ENCODE measurements around the gene HMGN1. TPM values are rescaled to one million over a fixed set of nuclear protein-coding genes. Genes with fewer than 3 reads are reported as not detected.
A peak's percentile ranks its signal among the peaks of the same experiment; 100 is the strongest.
"Not testable (repeated sequence)": the region's sequence is repeated elsewhere in the genome, so short reads cannot be mapped to it uniquely, and the experiment has no call there.

The HMGN1 gene
- polyA plus RNA-seq, 3 donors = 665 to 708 (median 701) TPM

DNA sequence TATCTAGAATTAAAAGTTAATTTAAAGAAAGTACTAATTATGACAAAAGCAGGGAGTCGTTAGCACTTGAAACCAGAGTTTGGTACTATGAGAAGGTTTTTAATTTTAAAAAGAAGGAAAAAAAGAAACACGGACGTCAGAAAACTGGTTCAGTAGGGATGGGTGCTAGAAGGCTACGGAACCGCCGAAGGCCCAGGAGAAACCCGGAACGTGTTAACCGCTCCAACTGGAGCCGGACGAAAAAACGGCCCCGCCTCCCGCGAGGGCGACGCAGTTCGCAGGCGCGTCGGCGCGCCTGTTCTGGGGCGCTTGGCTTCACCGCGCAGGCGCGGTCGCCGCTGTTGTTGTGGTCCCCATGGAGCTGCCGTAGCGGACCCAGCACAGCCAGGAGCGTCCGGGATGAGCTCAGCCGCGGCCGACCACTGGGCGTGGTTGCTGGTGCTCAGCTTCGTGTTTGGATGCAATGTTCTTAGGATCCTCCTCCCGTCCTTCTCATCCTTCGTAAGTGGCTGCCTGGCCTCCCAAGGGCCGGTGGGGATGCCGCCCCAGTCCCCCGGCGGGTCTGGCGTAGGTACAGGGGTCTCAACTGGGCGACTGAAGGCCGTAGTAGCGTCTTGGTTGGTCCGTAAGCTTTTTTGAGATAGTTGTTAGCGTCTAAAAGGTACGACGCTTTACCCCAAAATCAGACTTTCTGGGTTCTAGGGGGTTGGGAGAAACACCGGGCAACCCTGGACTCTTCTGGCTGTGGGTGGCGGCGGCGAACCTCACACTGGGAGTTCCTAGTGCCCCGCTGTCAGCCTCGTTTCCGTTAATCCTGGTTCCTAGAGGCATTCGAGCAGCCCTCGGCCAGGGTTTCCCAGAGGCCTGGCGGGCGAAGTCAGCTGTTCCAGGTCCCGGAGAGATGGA lies 31.4 kb upstream of the HMGN1 start:
- peak; percentile 94 for DNase-seq

DNA sequence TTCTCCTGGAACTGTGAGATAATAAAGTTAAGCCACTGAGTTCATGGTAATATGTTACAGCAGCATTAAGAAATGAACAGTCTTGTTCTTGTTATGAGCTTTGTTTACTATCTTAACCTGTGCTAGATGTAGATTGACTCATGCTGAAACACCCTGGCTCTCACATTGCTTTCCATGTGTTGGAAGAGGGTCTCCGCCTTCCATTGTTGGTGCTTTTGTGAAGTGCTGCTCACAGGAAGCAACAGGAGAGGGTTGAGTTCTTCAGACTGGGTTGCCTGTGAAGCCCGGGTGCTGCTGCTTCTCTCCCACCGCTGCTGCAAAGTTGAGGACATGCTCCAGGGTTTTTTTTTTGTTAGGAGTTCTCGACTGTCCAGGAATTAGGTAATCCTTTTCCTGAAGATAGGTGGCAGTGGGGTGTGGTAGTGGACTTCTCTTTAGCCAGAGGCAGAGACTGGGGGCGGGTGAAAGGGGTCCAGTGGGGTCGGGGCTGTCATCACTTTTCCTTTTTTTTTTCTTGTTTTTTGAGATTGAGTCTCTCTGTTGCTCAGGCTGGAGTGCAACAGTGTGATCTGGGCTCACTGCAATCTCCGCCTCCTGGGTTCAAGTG lies 28.7 kb upstream of the HMGN1 start:
- no peak for DNase-seq

DNA sequence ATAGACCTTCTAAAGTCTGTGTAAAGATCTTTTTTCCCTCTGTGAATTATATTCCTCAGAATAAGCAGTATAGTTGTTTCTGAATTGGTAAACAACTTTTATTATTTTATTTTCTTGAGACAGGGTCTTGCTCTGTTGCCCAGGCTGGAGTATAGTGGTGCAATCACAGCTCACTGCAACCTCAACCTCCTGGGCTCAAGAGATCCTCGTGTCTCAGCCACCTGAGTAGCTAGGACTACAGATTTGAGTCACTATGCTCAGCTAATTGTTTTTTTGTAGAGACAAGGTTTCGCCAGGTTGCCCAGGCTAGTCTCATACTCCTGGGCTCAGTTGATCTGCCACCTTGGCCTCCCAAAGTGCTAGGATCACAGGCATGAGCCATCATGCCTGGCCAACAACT lies 26.6 kb upstream of the HMGN1 start:
- no peak for DNase-seq

DNA sequence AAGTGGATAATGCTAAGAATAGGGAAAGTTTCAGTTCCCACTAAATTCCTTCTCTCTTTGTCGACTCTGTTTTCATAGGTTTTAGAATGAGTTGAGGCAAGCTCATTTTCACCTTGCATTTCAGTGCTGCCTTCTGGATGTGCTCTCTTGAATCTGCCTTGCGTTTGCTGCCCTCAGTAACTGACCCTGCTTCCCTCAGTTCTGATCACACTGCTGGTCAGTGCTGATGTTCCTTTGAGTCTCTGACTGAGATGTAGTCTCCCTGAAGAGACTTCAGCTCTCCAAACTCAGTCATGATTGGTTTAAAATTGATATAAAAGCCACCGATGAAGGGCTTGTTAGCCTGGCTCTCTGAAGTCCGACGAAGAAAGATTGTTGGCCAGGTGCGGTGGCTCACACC lies 25.2 kb upstream of the HMGN1 start:
- no peak for DNase-seq

DNA sequence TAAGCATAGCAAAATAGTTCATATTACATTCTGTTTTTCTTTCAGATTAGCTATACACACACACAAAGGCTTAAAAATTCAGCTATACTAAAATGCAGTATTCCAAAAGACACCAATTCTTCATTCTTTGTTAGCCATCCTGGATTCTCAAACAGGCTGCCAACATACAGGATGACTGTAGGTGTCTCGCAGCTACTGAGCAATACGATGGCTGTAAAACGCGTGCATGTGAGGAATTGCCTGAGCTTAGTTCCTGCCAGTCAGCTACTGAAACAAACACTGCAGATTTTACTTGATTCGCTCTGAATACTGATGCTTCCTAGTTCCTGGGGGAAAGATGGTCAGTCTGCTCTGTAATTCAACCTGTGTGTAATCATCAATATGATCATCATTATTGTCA lies 24.7 kb upstream of the HMGN1 start:
- DNase-seq = no peak

DNA sequence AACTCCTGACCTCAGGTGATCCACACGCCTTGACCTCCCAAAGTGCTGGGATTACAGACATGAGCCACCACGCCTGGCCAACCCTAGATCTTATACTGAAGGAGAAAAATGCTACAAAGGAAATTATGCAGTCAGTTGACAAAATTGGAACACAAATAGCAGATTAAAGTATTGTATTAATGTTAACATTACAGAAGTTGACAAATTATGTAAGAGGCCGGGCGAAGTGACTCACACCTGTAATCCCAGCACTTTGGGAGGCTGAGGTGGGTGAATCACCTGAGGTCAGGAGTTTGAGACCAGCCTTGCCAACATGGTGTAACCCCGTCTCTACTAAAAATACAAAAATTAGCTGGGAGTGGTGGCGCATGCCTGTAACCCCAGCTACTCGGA lies 21.0 kb upstream of the HMGN1 start:
- DNase-seq = not testable (repeated sequence)

DNA sequence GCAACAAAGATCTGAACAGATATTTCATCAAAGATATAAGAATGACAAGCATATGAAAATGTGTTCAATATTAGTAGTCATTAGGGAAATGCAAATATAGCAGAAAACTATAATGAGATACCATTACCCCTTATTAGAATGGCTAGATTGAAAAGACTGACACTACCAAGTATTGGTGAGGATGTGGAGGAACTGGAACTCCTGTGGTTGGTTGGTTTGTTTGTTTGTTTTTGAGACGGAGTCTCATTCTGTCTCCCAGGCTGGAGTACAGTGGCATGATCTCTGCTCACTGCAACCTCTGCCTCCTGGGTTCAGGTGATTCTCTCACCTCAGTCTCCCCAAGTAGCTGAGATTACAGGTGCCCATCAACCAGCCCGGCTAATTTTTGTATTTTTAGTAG lies 18.9 kb upstream of the HMGN1 start:
- DNase-seq = no peak

DNA sequence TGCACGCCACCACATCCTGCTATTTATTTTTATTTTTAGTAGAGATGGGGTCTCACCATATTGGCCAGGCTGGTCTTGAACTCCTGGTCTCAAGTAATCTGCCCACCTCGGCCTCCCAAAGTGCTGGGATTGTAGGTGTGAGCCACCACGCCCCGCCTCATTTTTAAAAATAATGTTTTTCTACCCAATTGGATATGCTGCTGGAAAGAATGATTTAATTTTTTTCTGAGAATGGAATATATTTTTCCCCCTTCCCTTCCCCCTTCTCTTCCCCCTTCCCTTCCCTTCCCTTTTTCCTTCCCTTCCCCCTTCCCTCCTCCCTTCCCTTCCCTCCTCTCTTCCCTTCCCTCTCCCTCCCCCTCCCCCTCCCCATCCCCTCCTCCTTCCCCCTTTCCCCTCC lies 17.7 kb upstream of the HMGN1 start:
- no peak for DNase-seq

DNA sequence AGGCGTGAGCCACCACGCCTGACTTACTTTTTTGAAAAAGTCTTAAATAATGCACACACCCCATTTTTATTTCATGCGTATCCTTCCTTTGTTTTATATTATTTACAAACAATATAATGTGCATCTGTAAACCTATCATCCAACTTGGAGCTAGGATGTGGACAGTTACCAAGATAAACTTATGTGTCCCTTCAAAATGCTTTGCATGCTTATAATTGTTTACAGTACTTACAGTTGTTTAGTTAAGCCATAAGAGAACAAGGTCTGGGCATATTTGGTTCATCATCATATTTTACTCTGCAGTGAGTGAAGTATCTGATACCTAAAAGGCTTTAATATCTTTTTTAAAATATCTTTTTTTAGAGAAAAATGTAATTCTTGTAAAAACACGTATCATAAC lies 16.1 kb upstream of the HMGN1 start:
- no peak for DNase-seq

DNA sequence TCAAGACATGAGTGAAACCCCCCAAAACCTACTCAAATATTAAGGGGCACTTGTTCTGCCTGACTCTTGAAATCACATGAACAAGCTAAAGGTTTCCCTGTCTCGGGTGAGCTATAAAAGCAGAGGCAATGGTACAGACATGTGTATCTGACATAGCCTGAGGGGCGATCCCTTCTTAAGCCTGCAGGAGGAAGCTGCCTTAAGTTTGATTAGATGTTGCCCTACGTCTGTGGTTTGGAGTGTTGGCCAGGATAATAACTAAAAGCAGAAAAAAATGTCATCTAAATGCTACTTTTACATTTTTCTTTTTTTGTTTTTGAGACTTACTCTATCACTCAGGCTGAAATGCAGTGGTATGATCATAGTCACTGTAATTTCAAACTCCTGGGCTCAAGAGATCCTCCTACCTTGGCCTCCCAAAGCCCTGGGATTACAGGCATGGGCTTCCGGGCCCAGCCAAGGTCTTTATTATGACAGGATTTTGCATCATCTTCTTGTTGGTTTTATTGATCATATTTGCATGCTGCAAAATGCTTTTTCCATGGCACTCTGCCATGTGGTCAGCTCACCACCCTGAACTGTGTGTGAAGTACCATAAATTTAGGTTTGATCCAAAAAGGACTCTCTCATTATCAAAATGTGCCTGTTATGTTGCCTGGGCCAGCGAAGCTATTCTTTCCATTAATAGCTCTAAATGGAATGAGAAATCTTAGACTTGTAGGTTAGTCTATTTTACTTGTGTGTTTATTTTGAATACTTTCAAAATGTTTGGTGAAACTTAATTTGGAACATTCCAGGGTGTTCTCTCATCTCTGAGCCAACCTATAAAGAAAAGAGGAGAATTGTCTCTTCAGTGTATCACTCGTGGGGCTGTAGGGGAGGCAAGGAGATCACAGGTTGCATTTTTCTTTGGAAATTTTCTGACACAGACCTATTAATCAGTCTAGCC lies 15.0 kb upstream of the HMGN1 start:
- no peak for DNase-seq

DNA sequence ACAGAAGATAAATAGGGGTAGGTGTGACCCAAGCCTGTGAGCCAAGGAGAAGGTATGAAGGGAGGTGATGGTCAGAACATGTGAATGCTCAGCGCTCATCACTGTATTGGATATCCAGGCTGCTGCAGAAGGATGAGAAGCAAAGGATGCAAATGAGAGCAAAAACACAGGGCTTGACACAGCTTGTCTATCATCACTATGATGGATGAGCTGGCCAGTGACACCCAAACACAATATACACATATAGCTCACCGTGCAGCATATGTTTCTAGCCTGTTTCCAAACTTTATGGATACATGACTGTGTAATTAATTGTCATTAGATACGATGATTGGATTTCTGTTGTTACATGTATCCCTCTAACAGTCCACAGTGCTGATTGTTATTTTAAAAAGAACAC lies 13.8 kb upstream of the HMGN1 start:
- DNase-seq = no peak

DNA sequence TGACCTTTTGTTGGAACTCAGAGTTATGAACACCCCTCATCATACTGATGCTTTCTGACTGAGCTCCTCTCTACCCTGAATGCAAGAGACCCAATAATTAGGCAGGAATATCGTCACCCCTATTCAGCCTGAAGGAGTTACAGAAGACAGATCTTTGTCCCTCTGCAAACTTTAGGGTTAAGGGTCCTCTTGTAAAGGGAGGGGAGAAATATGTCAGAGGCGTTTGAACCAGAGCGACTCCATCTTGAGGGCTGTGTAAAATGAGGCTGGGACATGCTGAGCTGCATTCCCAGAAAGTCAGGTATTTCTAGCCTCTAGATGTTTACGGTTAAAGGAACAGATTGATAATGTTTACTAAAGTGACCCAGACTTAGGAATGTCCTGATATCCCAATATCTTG lies 10.5 kb upstream of the HMGN1 start:
- DNase-seq = no peak

DNA sequence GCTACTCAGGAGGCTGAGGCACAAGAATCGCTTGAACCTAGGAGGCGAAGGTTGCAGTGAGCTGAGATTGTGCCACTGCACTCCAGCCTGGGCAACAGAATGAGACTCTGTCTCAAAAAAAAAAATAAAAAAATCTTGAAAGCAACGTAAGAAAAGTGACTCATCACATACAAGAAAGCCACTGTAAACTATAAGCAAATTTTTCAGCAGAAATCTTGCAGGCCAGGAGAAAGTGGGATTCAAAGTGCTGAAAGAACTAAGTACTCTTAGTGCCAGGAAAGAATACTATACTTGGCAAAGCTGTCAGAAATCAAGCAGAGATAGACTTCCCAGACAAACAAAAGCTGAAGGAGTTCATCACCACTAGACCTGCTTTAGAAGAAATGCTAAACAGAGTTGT lies 4.4 kb upstream of the HMGN1 start:
- DNase-seq = no peak

DNA sequence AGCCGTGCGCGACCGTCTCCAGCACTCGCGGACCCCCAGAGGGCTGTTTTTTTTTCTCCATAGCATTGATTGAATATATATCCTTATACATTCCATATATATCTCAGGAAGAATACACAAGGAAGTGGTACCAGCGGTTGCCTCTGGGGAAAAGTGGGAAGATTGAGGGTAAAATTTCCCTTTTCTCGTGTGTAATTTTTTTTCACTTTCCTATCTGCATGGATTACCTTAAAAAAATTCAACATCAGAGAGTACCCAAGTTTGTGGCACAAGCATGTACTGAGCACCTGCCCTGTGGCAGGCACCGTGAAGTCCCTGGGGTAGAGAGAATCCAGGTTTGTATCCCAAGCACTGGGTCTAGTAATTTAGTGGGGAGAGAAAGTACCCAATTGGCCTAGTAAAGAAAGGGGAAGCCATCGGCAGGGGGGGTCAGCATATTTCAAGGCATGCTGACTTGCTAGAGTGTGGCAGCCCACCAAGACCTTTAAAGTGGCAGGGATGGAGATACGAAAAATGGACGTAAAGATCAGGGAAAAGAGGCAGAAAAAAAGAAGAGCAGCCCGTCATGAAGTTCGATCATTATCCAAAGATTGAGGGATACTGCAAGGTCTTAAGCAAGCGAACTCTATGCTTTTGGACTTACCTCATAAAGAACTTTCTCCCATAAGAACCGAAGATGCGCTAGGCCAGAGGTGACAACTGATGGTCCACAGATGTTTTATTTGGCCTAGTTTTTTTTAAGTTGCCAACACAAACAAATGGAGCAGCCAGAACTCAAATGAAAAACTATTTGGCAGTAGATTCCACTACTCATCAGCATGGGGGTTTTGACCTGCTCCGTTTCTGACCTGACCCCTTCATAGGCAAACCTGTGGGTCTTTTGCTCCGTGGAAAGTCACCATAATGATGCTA lies 1.5 kb upstream of the HMGN1 start:
- DNase-seq = no peak

DNA sequence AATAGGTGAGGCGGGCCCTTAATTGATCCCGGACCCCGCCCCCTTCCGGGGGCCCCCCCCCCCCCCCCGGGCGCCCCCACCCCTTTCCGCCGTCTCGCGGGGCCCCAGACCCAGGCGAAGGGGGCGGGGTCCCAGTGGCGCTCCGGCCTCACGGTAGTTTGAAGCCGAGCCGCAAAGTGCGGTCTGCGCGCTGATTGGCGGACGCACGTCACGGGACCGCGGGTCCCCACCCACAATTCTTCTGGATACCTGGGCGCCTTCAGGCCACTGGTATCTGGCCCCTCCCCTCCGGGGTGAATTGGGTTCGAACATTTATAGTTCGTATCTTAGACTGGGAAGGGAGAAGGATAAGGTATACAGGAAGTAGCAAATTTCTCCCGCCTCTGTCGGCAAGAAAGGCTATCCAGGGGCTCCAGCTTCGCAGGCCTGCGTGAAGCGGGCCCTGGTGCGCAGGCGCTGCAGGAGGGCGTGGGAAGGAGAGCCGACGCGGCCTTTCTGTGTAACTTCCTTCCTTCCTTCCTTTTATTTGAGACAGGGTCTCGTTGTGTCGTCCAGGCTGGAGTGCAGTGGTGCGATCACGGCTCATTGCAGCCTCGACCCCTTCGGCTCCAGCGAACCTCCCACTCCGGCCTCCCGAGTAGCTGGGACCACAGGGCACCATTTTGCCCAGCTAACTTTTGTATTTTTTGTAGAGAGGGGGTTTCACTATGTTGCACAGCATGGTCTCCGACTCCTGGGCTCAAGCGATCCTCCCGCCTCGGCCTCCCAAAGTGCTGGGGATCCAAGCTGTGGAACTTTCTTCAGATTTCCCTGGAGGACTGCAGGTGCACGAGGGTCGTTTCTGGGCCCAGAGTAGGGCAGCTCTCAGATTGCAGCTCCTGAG lies 564 bp upstream of the HMGN1 start:
- DNase-seq = peak; percentile 96

DNA sequence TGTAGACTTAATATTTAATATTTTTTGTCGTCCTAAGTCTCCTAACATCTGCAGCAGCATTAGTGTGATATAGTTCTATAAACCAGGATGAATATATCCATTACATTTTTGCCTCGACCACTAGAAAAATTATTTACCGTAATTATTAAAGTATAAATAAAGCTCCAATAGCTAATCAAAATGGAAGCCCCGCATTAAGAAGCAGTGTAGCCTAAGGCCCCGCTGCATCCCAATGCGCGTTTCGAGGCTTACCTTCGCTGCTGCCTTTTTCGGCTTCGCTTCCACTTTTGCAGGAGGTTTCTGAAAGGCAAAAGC lies 891 bp downstream of the HMGN1 start:
- DNase-seq = no peak

DNA sequence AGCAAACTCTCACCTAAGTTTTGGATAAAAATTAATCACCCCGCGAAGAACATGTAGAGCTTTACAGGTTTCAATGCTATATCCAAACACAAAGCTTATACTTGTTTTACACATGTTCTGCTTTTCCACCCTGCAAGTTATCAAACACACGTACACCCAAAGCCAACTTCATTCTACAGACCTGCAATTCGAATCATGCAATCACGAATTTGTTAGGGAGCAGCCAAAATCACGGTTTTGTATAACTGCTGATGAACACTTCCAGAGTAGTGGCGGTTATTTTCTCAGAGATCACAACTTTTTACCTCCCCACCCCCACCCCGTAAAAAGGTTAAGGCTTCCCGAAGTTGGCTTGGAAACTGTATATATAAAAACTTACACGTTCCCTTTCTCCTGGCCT lies 1.4 kb downstream of the HMGN1 start:
- DNase-seq = no peak

DNA sequence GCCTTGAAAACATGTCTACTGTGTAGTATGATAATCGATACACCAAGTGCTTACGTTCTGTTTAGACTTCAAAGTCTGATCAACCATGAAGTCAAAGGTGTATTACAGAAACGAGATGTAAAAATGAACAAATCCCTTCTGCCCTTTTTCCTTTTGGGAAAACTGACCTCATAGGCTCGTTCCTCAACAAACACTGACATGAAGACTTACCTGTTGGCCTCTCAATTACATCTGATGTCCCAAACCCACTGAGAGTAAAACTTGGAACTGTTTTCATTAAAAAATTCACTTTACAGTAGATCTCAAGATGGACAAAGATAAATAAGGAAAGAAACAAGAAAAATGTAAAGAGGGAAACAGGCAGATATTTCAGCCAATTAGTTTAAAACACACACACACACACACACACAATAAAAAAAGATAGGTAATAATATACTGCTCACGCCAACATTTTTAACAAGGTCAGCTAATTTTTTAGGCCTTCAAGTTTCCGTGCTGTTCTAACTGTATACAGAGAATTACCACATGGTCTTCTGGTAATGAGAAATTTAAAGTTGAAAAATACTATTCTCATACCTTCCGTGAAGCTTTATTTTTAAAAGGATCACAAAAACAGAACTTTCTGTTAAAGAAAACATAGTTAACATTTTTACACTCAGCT lies 2.1 kb downstream of the HMGN1 start:
- DNase-seq = no peak

DNA sequence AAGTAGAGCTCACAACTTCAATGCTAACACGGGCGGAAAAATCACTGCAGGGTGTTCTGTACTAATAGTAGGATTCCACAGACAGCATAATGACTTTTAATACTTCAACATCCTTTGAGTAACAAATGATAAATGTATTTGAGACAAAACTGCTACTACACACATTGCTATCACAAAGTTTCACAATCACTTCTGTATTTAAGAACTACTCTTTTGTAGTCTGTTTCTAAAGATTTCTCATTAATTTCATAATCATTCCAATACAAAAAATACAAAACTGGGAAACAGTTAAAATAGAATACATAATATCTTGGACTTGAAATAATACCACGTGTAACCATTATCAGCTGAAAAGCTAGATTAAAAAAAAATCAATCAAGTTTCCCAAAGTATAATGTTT lies 2.7 kb downstream of the HMGN1 start:
- no peak for DNase-seq

DNA sequence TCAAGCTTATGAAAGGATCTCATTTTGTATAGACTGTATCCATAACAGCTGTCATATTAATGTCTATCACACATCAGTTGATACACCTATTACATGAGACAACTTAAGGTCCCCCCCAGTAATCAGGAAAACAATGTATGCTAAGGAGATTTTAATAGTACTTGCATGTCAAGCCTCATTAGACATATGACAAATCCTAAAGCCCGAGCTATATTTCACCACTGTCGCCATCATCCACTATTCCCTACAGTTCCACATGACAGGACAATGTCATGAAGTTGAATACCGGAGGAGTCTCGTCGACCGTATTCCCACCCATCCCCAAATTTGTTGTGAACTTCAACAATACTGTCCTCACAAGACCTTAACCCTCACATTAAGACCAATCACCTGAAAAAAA lies 3.4 kb downstream of the HMGN1 start:
- no peak for DNase-seq

Measured in renal pelvis (tissue), 4 donors.